CD14-positive monocyte (primary cell): ENCODE results near the gene PLCB3. TPM values are rescaled to one million over a fixed set of nuclear protein-coding genes. Genes with fewer than 3 reads are reported as not detected.

ENCODE experiments used
- DNase-seq, 3 donors: peaks; one replicate each; pipeline ENCODE4 v3.0.0-alpha.2; 2011 to 2022
- H2AFZ ChIP-seq: 2 replicates; pipeline ENCODE4 v1.6.0; 2012; ENCODE audit warnings: mild to moderate bottlenecking, low read depth, low read length, inconsistent platforms; ENCODE audit not compliant: insufficient read depth, poor library complexity, severe bottlenecking
- H3K27ac ChIP-seq, 2 donors: 1 replicate in 1 of 2; 2 replicates in 1 of 2; pipeline ENCODE4 v1.5.1; 2012 to 2013; ENCODE audit warnings: low read length in 2 of 2, control low read depth in 1 of 2, inconsistent platforms in 1 of 2, low read depth in 1 of 2, mild to moderate bottlenecking in 1 of 2
- H3K27me3 ChIP-seq, 2 donors: one replicate each; pipeline versions ENCODE4 v1.6.0 to v1.6.1; 2011 to 2013; ENCODE audit warnings: low read length in 2 of 2; ENCODE audit not compliant: control insufficient read depth in 2 of 2, insufficient read depth in 2 of 2
- H3K36me3 ChIP-seq, 2 donors: replicated peaks in 1 of 2; 1 replicate in 1 of 2; 2 replicates in 1 of 2; pipeline versions ENCODE4 v1.5.1 to v1.6.1; 2012 to 2013; ENCODE audit warnings: low read length in 2 of 2, control low read depth in 1 of 2, inconsistent platforms in 1 of 2, mild to moderate bottlenecking in 1 of 2; ENCODE audit not compliant: insufficient read depth in 2 of 2, control insufficient read depth in 1 of 2
- H3K4me1 ChIP-seq, 2 donors: 1 replicate in 1 of 2; 2 replicates in 1 of 2; pipeline versions ENCODE4 v1.5.1 to v1.6.1; 2012 to 2013; ENCODE audit warnings: low read length in 2 of 2, control low read depth in 1 of 2, inconsistent platforms in 1 of 2, mild to moderate bottlenecking in 1 of 2, moderate library complexity in 1 of 2; ENCODE audit not compliant: insufficient read depth in 2 of 2, control insufficient read depth in 1 of 2
- H3K4me2 ChIP-seq: replicated peaks from 2 replicates; pipeline ENCODE3; 2012; ENCODE audit warnings: low read length, moderate library complexity, mild to moderate bottlenecking; ENCODE audit not compliant: poor library complexity, severe bottlenecking; ENCODE audit errors: extremely low read depth
- H3K4me3 ChIP-seq, 3 experiments: fragments of 200-600 bp in 1 of 3; sonication (generic) in 1 of 3; replicated peaks in 1 of 3; 1 replicate in 2 of 3; 2 replicates in 1 of 3; pipeline ENCODE4 v1.5.1; 2011 to 2013; ENCODE audit warnings: low read length in 3 of 3, mild to moderate bottlenecking in 3 of 3, control low read depth in 2 of 3, low read depth in 2 of 3, inconsistent platforms in 1 of 3, moderate library complexity in 1 of 3
- H3K79me2 ChIP-seq: 2 replicates; pipeline ENCODE4 v1.6.0; 2012; ENCODE audit warnings: mild to moderate bottlenecking, control low read depth, inconsistent platforms, low read length, moderate library complexity; ENCODE audit not compliant: insufficient read depth
- H3K9ac ChIP-seq: 2 replicates; pipeline ENCODE4 v1.6.0; 2017; ENCODE audit warnings: low read length, mild to moderate bottlenecking; ENCODE audit not compliant: insufficient read depth, poor library complexity, severe bottlenecking
- H3K9me3 ChIP-seq, 2 donors: replicated peaks in 1 of 2; 1 replicate in 1 of 2; 2 replicates in 1 of 2; pipeline versions ENCODE4 v1.5.1 to v1.6.1; 2012 to 2013; ENCODE audit warnings: low read length in 2 of 2, control low read depth in 1 of 2; ENCODE audit not compliant: control insufficient read depth in 1 of 2, insufficient read depth in 1 of 2
- H4K20me1 ChIP-seq: 2 replicates; pipeline ENCODE4 v1.6.0; 2012; ENCODE audit warnings: mild to moderate bottlenecking, low read length, control low read depth, moderate library complexity; ENCODE audit not compliant: insufficient read depth
- H3K27ac Mint-ChIP-seq, 7 donors: one replicate each; pipeline ENCODE4 v1.8.0; 2020; ENCODE audit warnings: mild to moderate bottlenecking in 7 of 7, mixed read lengths in 7 of 7, moderate library complexity in 6 of 7, inconsistent platforms in 2 of 7
- H3K27me3 Mint-ChIP-seq, 3 donors: one replicate each; pipeline ENCODE4 v1.8.0; 2021 to 2022; ENCODE audit warnings: low read depth in 3 of 3, mild to moderate bottlenecking in 3 of 3, mixed read lengths in 3 of 3, moderate library complexity in 3 of 3, inconsistent platforms in 1 of 3
- H3K36me3 Mint-ChIP-seq, 2 donors: one replicate each; pipeline ENCODE4 v1.8.0; 2020; ENCODE audit warnings: mixed read lengths in 2 of 2, inconsistent platforms in 1 of 2, mild to moderate bottlenecking in 1 of 2
- H3K4me1 Mint-ChIP-seq: one replicate; pipeline ENCODE4 v1.8.0; 2020; ENCODE audit warnings: mild to moderate bottlenecking, mixed read lengths
- H3K4me3 Mint-ChIP-seq, 2 donors: one replicate each; pipeline ENCODE4 v1.8.0; 2020; ENCODE audit warnings: mild to moderate bottlenecking in 2 of 2, mixed read lengths in 2 of 2, moderate library complexity in 1 of 2
- H3K9me3 Mint-ChIP-seq, 7 donors: one replicate each; pipeline ENCODE4 v1.8.0; 2020 to 2022; ENCODE audit warnings: mixed read lengths in 7 of 7, mild to moderate bottlenecking in 6 of 7, moderate library complexity in 6 of 7, inconsistent platforms in 2 of 7
- WGBS: methylation state at CpG from one replicate; pipeline ENCODE4 v1.1.5; 2013; ENCODE audit warnings: missing lambda C conversion rate; ENCODE audit not compliant: insufficient coverage; 5-methylcytosine and 5-hydroxymethylcytosine counted together
- intact Hi-C, 2 donors: fragments of 100-400 bp; cut with micrococcal nuclease; formaldehyde crosslinking; loops; one replicate each; pipeline versions ENCODE4 v1.15.0 to v1.15.1; 2023
- polyA plus RNA-seq, 3 donors: library from polyadenylated mRNA; depleted of rRNA in 1 of 3; unstranded in 2 of 3; stranded (reverse) in 1 of 3; fragments of 300-500 nt in 2 of 3; fragments of >200 nt in 1 of 3; fragmentation: Illumina TruSeq in 2 of 3; gene quantifications; 1 replicate in 2 of 3; 2 replicates in 1 of 3; pipeline ENCODE4 v1.2.3, GENCODE V29; 2012 to 2021
- TF ChIP-seq, protein P1 (sequence below): fragments of 200-600 bp; IDR thresholded peaks from one replicate; pipeline ENCODE4 v1.8.0; 2022; ENCODE audit warnings: antibody characterized with exemption, mild to moderate bottlenecking

Gene PLCB3
- polyA plus RNA-seq, 3 donors: 1.1 to 17.8 (median 1.4) TPM

GRCh38 chr11:64240435-64241240 is 10.7 kb upstream of the PLCB3 start, which contains the start of gene FKBP2:
Gene FKBP2 (plus strand): TSS chr11:64241095. CDS start chr11:64242388, 1,293 bp downstream.
- H2AFZ ChIP-seq: peak within 1 kb of the TSS; percentile 43
- intact Hi-C loops: loop anchor here (2.0 to 5.0 kb wide), 4 partner anchors 14 to 64 kb away; partner anchors contain the start of genes FERMT3 (in 2 of the 2), CATSPERZ (in 1 of the 2), ESRRA (in 1 of the 2) and NUDT22 (in 1 of the 2)
- Mint-ChIP-seq H3K4me3 (peak within 1 kb of the TSS; percentile 87 to 92), H3K4me1 (peaks cover 57% of the 10 kb centered on the region), H3K27me3 (peaks cover 0 to 5% (median 0%) of the 10 kb centered on the region in 3 donors), H3K27ac (peak within 1 kb of the TSS; percentile 100), H3K36me3 (peaks cover 22 to 24% of the 10 kb centered on the region in 2 donors), H3K9me3 (no peaks in the 10 kb centered on the region)
- no peaks in the 10 kb centered on the region for H4K20me1 ChIP-seq
- peak within 1 kb of the TSS; percentile 95 for H3K9ac ChIP-seq
- TF ChIP-seq, protein P1, sequence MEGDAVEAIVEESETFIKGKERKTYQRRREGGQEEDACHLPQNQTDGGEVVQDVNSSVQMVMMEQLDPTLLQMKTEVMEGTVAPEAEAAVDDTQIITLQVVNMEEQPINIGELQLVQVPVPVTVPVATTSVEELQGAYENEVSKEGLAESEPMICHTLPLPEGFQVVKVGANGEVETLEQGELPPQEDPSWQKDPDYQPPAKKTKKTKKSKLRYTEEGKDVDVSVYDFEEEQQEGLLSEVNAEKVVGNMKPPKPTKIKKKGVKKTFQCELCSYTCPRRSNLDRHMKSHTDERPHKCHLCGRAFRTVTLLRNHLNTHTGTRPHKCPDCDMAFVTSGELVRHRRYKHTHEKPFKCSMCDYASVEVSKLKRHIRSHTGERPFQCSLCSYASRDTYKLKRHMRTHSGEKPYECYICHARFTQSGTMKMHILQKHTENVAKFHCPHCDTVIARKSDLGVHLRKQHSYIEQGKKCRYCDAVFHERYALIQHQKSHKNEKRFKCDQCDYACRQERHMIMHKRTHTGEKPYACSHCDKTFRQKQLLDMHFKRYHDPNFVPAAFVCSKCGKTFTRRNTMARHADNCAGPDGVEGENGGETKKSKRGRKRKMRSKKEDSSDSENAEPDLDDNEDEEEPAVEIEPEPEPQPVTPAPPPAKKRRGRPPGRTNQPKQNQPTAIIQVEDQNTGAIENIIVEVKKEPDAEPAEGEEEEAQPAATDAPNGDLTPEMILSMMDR: no peak
- H3K9me3 ChIP-seq: no peaks in the 10 kb centered on the region
- no peaks in the 10 kb centered on the region for H3K27me3 ChIP-seq
- H3K4me3 ChIP-seq: peak within 1 kb of the TSS; percentile 54 to 84 (median 81)
- WGBS: 1% methylated on average over 50 of the region's 58 CpGs
- peaks cover 33% of the 10 kb centered on the region for H3K79me2 ChIP-seq
- peaks cover 61 to 75% of the 10 kb centered on the region in 2 donors for H3K4me1 ChIP-seq
- peaks cover 10 to 12% of the 10 kb centered on the region in 2 donors for H3K36me3 ChIP-seq
- peak; percentile 98 to 99 (median 99) for DNase-seq
- peak within 1 kb of the TSS; percentile 96 to 100 for H3K27ac ChIP-seq
- peak within 1 kb of the TSS; percentile 99 for H3K4me2 ChIP-seq

- H3K4me2 ChIP-seq: peak overlapping the region; percentile 99
- no peaks in the 10 kb centered on the region for H4K20me1 ChIP-seq
- Mint-ChIP-seq H3K27me3 (peaks cover 0 to 5% (median 0%) of the 10 kb centered on the region in 3 donors), H3K27ac (peak overlapping the region; percentile 100), H3K9me3 (no peaks in the 10 kb centered on the region), H3K4me3 (peak overlapping the region; percentile 87 to 92), H3K36me3 (peaks cover 22 to 24% of the 10 kb centered on the region in 2 donors), H3K4me1 (peaks cover 61% of the 10 kb centered on the region)
- peaks cover 66 to 76% of the 10 kb centered on the region in 2 donors for H3K4me1 ChIP-seq
- TF ChIP-seq, protein P1: no peak
- no peaks in the 10 kb centered on the region for H3K9me3 ChIP-seq
- H3K4me3 ChIP-seq: peak overlapping the region; percentile 38 to 84 (median 41)
- H2AFZ ChIP-seq: peak overlapping the region; percentile 43
- H3K27me3 ChIP-seq: no peaks in the 10 kb centered on the region
- H3K27ac ChIP-seq: peak overlapping the region; percentile 96 to 100
- 0% methylated on average over 21 of the region's 24 CpGs for WGBS
- intact Hi-C loops: loop anchor here (2.0 to 5.0 kb wide), 4 partner anchors 14 to 64 kb away; partner anchors contain the start of genes FERMT3 (in 2 of the 2), CATSPERZ (in 1 of the 2), ESRRA (in 1 of the 2) and NUDT22 (in 1 of the 2)
- peaks cover 39% of the 10 kb centered on the region for H3K79me2 ChIP-seq
- DNase-seq: peak in 2 of 3 donors; percentile 98 to 99
- peaks cover 10 to 12% of the 10 kb centered on the region in 2 donors for H3K36me3 ChIP-seq
- H3K9ac ChIP-seq: peak overlapping the region; percentile 95
These were observed 10.2 kb upstream of the PLCB3 start for GRCh38 chr11:64241241-64241490.
